Spleen (tissue), 11 donors: ENCODE data around the gene CHST8. TPM values are rescaled to one million over a fixed set of nuclear protein-coding genes. Genes with fewer than 3 reads are reported as not detected.
"Not testable (repeated sequence)": the region's sequence is repeated elsewhere in the genome, so short reads cannot be mapped to it uniquely, and the experiment has no call there.

Experiments
- DNase-seq: peaks from one replicate; pipeline ENCODE4 v3.0.0-alpha.2; 2020
- H3K27ac ChIP-seq, 8 donors: fragments of 200-600 bp; sonication (generic) in 7 of 8; 1 replicate in 4 of 8; 2 replicates in 4 of 8; pipeline versions ENCODE4 v1.5.0 to v1.8.0; 2016 to 2021; ENCODE audit warnings: inconsistent platforms in 4 of 8, mild to moderate bottlenecking in 4 of 8, moderate library complexity in 1 of 8
- H3K27me3 ChIP-seq, 7 donors: fragments of 200-600 bp; sonication (generic) in 6 of 7; replicated peaks in 1 of 7; 1 replicate in 4 of 7; 2 replicates in 3 of 7; pipeline versions ENCODE4 v1.5.0 to v1.8.0; 2016 to 2021; ENCODE audit warnings: inconsistent platforms in 3 of 7, mild to moderate bottlenecking in 1 of 7
- H3K36me3 ChIP-seq, 6 donors: fragments of 200-600 bp; sonication (generic) in 5 of 6; 1 replicate in 4 of 6; 2 replicates in 2 of 6; pipeline versions ENCODE4 v1.5.0 to v1.8.0; 2016 to 2021; ENCODE audit warnings: inconsistent platforms in 2 of 6
- H3K4me1 ChIP-seq, 6 donors: fragments of 200-600 bp; sonication (generic) in 5 of 6; 1 replicate in 3 of 6; 2 replicates in 3 of 6; pipeline versions ENCODE4 v1.5.0 to v1.8.0; 2016 to 2021; ENCODE audit warnings: inconsistent platforms in 3 of 6
- H3K4me3 ChIP-seq, 8 donors: fragments of 200-600 bp; sonication (generic) in 7 of 8; 1 replicate in 4 of 8; 2 replicates in 4 of 8; pipeline versions ENCODE4 v1.5.0 to v1.8.0; 2016 to 2021; ENCODE audit warnings: inconsistent platforms in 4 of 8, mild to moderate bottlenecking in 4 of 8, moderate library complexity in 2 of 8
- H3K9me3 ChIP-seq, 8 donors: fragments of 200-600 bp; sonication (generic) in 7 of 8; 1 replicate in 4 of 8; 2 replicates in 4 of 8; pipeline versions ENCODE4 v1.5.0 to v1.8.0; 2016 to 2021; ENCODE audit warnings: inconsistent platforms in 4 of 8
- POLR2A ChIP-seq, 3 donors: fragments of 450-650 bp; IDR thresholded peaks; one replicate each; pipeline ENCODE4 v1.5.1; 2017; ENCODE audit warnings: antibody characterized with exemption in 3 of 3, mild to moderate bottlenecking in 1 of 3
- POLR2AphosphoS5 ChIP-seq, 3 donors: sonication (generic); formaldehyde crosslinking; IDR thresholded peaks; one replicate each; pipeline ENCODE4 v1.5.1; 2017; ENCODE audit warnings: antibody characterized with exemption in 3 of 3
- WGBS, 5 donors: extraction: QIAGEN DNeasy Blood & Tissue Kit in 3 of 5; methylation state at CpG; one replicate each; pipeline versions ENCODE4 v1.1.5 to v1.1.7; 2013 to 2018; 5-methylcytosine and 5-hydroxymethylcytosine counted together
- intact Hi-C: fragments of 100-400 bp; cut with DNase I; formaldehyde crosslinking; loops from one replicate; pipeline ENCODE4 v1.15.0; 2023; ENCODE audit warnings: low total_unique reads
- polyA plus RNA-seq, 3 donors: library from polyadenylated mRNA; stranded (reverse); fragments of 200-250 nt; gene quantifications; one replicate each; pipeline ENCODE4 v1.2.1, GENCODE V29; 2013
- total RNA-seq, 7 donors: library from RNA; depleted of rRNA in 3 of 7; stranded (reverse); fragments of >200 nt in 3 of 7; fragmentation: NEBNext Ultra II Directional in 4 of 7; extraction: Animal tissue kit (Norgen Biotek cat#: 25700) in 4 of 7; gene quantifications; one replicate each; pipeline versions ENCODE4 v1.1.0 to v1.2.1, GENCODE V29; 2016 to 2021
- TF ChIP-seq, protein P1 (sequence below), 11 experiments: fragments of 200-600 bp in 7 of 11; fragments of 450-650 bp in 4 of 11; sonication (generic) in 4 of 11; IDR thresholded peaks in 8 of 11; conservative IDR thresholded peaks in 3 of 11; 1 replicate in 7 of 11; 2 replicates in 4 of 11; pipeline versions ENCODE4 v1.4.0 to v1.8.0; 2016 to 2021; ENCODE audit warnings: antibody characterized with exemption in 11 of 11, inconsistent platforms in 4 of 11, mild to moderate bottlenecking in 1 of 11
- donor health status: healthy with polysubstance abuse.
- donor health status: DM: no; HTN: no; CAD: no; lungs with moderate emphysema.
- donor health status: DM: no; HTN: no; CAD: no.
- donor health status: Bipolar disorder and iron deficiency.
- donor health status: healthy.
- donor health status: DM: no; HTN: no; CAD: no.
- donor health status: DM: yes; HTN: yes; CAD: no.

Gene CHST8
- total and polyA plus RNA-seq, 10 donors, result 0.43 to 4.0 (median 1.6) TPM

DNA sequence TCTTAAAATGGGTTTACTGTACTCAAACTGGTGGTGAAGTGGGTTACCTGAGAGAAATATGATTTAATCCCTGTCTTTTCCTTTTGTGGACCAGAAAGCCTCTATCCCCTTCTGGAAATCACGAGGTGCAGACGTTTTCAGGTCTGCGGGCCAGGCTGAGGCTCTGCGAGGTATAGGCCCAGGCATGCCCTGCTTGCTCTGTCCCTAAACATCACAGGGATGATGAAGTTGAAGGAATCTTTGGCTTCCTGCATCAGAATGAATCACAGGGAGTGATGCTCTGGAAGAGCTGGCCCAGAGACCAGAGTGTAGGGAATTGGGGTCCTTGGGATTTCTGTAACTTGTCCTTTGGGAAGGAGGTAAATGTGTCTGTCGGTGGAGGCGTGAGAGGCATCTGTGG is 18.4 kb upstream of the CHST8 start:
- intact Hi-C loops, result no loop called here

GRCh38 chr19:33604651-33605050 is 17.1 kb upstream of the CHST8 start:
- H3K9me3 ChIP-seq, result peaks cover 5 to 56% (median 34%) of the 10 kb centered on the region in 8 donors
- H3K4me3 ChIP-seq, result no peak overlapping the region
- H3K36me3 ChIP-seq, result no peaks in the 10 kb centered on the region
- H3K27me3 ChIP-seq, result peaks cover 0 to 31% (median 0%) of the 10 kb centered on the region in 7 donors
- H3K4me1 ChIP-seq, result no peaks in the 10 kb centered on the region
- no peak overlapping the region for H3K27ac ChIP-seq
- TF ChIP-seq POLR2AphosphoS5 (IDR thresholded peaks at IDR 0.05), result no peak
- no peak for TF ChIP-seq POLR2A (IDR thresholded peaks at IDR 0.05)
- TF ChIP-seq, protein P1, sequence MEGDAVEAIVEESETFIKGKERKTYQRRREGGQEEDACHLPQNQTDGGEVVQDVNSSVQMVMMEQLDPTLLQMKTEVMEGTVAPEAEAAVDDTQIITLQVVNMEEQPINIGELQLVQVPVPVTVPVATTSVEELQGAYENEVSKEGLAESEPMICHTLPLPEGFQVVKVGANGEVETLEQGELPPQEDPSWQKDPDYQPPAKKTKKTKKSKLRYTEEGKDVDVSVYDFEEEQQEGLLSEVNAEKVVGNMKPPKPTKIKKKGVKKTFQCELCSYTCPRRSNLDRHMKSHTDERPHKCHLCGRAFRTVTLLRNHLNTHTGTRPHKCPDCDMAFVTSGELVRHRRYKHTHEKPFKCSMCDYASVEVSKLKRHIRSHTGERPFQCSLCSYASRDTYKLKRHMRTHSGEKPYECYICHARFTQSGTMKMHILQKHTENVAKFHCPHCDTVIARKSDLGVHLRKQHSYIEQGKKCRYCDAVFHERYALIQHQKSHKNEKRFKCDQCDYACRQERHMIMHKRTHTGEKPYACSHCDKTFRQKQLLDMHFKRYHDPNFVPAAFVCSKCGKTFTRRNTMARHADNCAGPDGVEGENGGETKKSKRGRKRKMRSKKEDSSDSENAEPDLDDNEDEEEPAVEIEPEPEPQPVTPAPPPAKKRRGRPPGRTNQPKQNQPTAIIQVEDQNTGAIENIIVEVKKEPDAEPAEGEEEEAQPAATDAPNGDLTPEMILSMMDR (IDR thresholded peaks at IDR 0.05 in 8 of 11, conservative IDR thresholded peaks at IDR 0.05 in 3 of 11), result no peak
- intact Hi-C loops, result no loop called here
- WGBS, 5 donors, result 59 to 89% (median 73%) methylated on average over 4 to 5 of the region's 5 CpGs
- DNase-seq, result no peak

More for the DNA sequence above, 18.4 kb upstream of the CHST8 start:
- Histone ChIP-seq H3K4me1 (no peaks in the 10 kb centered on the region), H3K27ac (no peak overlapping the region), H3K9me3 (peaks cover 5 to 60% (median 28%) of the 10 kb centered on the region in 8 donors), H3K4me3 (no peak overlapping the region), H3K36me3 (no peaks in the 10 kb centered on the region), H3K27me3 (peaks cover 0 to 38% (median 0%) of the 10 kb centered on the region in 7 donors)
- 78 to 85% (median 82%) methylated on average over 6 of the region's 6 CpGs for WGBS, 5 donors
- TF ChIP-seq, protein P1 (IDR thresholded peaks at IDR 0.05 in 8 of 11, conservative IDR thresholded peaks at IDR 0.05 in 3 of 11), result no peak
- TF ChIP-seq POLR2AphosphoS5 (IDR thresholded peaks at IDR 0.05), result no peak
- no peak for TF ChIP-seq POLR2A (IDR thresholded peaks at IDR 0.05)
- no peak for DNase-seq

DNA sequence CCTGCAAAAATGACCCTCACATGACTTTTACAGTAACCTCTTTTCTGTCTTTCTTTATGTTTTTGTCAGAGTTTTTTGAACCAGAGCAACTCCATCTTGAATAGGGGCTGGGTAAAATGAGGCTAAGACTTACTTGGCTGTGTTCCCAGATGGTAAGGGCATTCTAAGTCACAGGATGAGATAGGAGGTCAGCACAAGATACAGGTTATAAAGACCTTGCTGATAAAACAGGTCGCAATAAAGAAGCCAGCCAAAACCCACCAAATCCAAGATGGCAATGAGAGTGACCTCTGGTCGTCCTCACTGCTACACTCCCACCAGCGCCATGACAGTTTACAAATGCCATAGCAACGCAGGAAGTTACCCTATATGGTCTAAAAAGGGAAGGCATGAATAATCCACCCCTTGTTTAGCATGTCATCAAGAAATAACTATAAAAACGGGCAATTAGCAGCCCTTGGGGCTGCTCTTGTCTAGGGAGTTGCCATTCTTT is 15.9 kb upstream of the CHST8 start:
- peaks cover 0 to 19% (median 0%) of the 10 kb centered on the region in 7 donors for H3K27me3 ChIP-seq
- H3K4me3 ChIP-seq, intact Hi-C loops, DNase-seq, H3K27ac ChIP-seq, H3K4me1 ChIP-seq, H3K36me3 ChIP-seq: not testable (repeated sequence)
- H3K9me3 ChIP-seq, result peaks cover 5 to 57% (median 39%) of the 10 kb centered on the region in 8 donors
- WGBS, 5 donors, result 57 to 78% (median 67%) methylated on average over 5 of the region's 5 CpGs

GRCh38 chr19:33606556-33606955 is 15.2 kb upstream of the CHST8 start:
- TF ChIP-seq, protein P1 (IDR thresholded peaks at IDR 0.05 in 8 of 11, conservative IDR thresholded peaks at IDR 0.05 in 3 of 11), result no peak
- TF ChIP-seq POLR2A (IDR thresholded peaks at IDR 0.05) (no peak), POLR2AphosphoS5 (IDR thresholded peaks at IDR 0.05) (no peak)
- DNase-seq, result no peak

More at GRCh38 chr19:33606556-33606955, 15.2 kb upstream of the CHST8 start:
- no peak overlapping the region for H3K27ac ChIP-seq
- peaks cover 2 to 50% (median 35%) of the 10 kb centered on the region in 8 donors for H3K9me3 ChIP-seq
- WGBS, 5 donors, result 47 to 60% (median 54%) methylated on average over 4 of the region's 4 CpGs
- H3K27me3 ChIP-seq, result peaks cover 0 to 19% (median 0%) of the 10 kb centered on the region in 7 donors
- intact Hi-C loops, result no loop called here
- H3K4me3 ChIP-seq, result no peak overlapping the region
- no peaks in the 10 kb centered on the region for H3K36me3 ChIP-seq
- H3K4me1 ChIP-seq, result no peaks in the 10 kb centered on the region
